ENCODE data around the gene ATP5F1E. TPM values are rescaled to one million over a fixed set of nuclear protein-coding genes. Genes with fewer than 3 reads are reported as not detected.
A peak's percentile ranks its signal among the peaks of the same experiment; 100 is the strongest.

Gene ATP5F1E
- total RNA-seq, 4 donors from 2014 or later: 7.2 to 33.0 (median 25.8) TPM

- in situ Hi-C loops (cut with MboI; ENCODE audit: low pct_ligation_motif_present in 1 of 4, low pct_unique_long_range_greater_than_20kb in 1 of 4, low sequenced_read_pairs in 3 of 4) (loop anchor here in 1 of 4 donors (25.0 kb wide), 1 partner anchor 371 kb away; the partner anchor contains the start of gene STX16), intact Hi-C loops (cut with DNase I; ENCODE audit: low total_unique reads) (loop anchor here (5.0 kb wide), 1 partner anchor 141 kb away; no protein-coding TSS in a partner anchor)
- H3K36me3 ChIP-seq: peaks cover 0 to 34% (median 17%) of the 10 kb centered on the region in 4 donors
- H3K27ac ChIP-seq: peak overlapping the region in 1 of 4 donors; percentile 90
- H3K4me3 ChIP-seq: no peak overlapping the region
- H3K27me3 ChIP-seq: no peaks in the 10 kb centered on the region
- H3K9me3 ChIP-seq: no peaks in the 10 kb centered on the region
- no peak for TF ChIP-seq POLR2A (IDR thresholded peaks at IDR 0.05)
- no peak for TF ChIP-seq CTCF (IDR thresholded peaks at IDR 0.05)
- TF ChIP-seq POLR2AphosphoS5 (IDR thresholded peaks at IDR 0.05): no peak
- no peak for TF ChIP-seq EP300 (IDR thresholded peaks at IDR 0.05; ENCODE audit: low read depth)
- DNase-seq: no peak
- WGBS, 2 donors (ENCODE audit: low coverage in 1 of 2): 77 to 83% methylated on average over 2 of the region's 2 CpGs
- peaks cover 20 to 47% (median 38%) of the 10 kb centered on the region in 4 donors for H3K4me1 ChIP-seq
These were observed 1.6 kb upstream of the ATP5F1E start for GRCh38 chr20:59033616-59034165.

DNA sequence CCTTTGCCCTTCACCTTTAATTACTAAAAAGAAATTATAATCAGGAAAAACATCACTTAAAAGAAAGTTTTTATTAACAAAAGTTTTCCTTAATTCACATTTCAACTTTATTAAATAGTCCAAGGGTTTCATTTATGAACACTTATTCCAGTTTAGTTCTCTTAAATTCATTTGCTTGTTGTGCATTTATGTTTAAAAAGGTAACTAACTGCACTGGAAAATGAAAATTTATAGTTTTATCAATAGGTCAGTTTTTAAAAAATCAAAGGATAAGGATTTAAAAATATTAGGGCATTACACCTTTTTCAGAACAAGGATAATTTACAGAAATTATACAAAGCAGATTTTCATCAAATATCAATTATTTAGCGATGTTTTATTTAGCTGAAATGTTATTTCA lies 958 bp upstream of the ATP5F1E start:
- no peak for DNase-seq
- Histone ChIP-seq H3K27ac (peak overlapping the region; percentile 90 to 98 (median 96)), H3K27me3 (no peaks in the 10 kb centered on the region), H3K9me3 (no peaks in the 10 kb centered on the region), H3K4me1 (peaks cover 23 to 48% (median 43%) of the 10 kb centered on the region in 4 donors), H3K36me3 (peaks cover 0 to 36% (median 18%) of the 10 kb centered on the region in 4 donors), H3K4me3 (peak overlapping the region in 3 of 4 donors; percentile 68 to 90 (median 70))
- WGBS, 2 donors (ENCODE audit: low coverage in 1 of 2): 98 to 100% methylated on average over 1 of the region's 1 CpG
- intact Hi-C loops (cut with DNase I; ENCODE audit: low total_unique reads): loop anchor here (5.0 kb wide), 1 partner anchor 141 kb away; no protein-coding TSS in a partner anchor
- in situ Hi-C loops (cut with MboI; ENCODE audit: low pct_ligation_motif_present in 1 of 4, low pct_unique_long_range_greater_than_20kb in 1 of 4, low sequenced_read_pairs in 3 of 4): loop anchor here in 1 of 4 donors (25.0 kb wide), 1 partner anchor 371 kb away; the partner anchor contains the start of gene STX16
- no peak for TF ChIP-seq POLR2A (IDR thresholded peaks at IDR 0.05)
- TF ChIP-seq EP300 (IDR thresholded peaks at IDR 0.05; ENCODE audit: low read depth): no peak
- no peak for TF ChIP-seq CTCF (IDR thresholded peaks at IDR 0.05)
- TF ChIP-seq POLR2AphosphoS5 (IDR thresholded peaks at IDR 0.05): no peak

DNA sequence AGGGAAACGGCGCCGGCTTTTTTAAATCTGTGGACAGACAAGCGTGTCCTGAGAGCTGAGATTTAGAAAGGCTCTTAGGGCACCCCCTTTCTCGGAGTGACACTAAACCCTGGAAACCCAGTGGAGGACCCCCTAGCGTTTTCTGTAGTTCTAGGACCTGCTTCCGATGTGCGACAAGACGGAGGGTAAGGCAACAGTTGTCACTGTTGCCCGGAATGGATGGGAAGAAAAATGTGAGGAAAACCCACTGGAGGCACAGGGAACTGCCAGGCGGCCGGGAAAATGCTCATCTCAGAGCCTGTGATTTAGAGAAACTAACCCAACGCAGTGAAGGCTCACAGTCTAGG lies 551 bp upstream of the ATP5F1E start:
- intact Hi-C loops (cut with DNase I; ENCODE audit: low total_unique reads) (loop anchor here (5.0 kb wide), 1 partner anchor 140 kb away; no protein-coding TSS in a partner anchor), in situ Hi-C loops (cut with MboI; ENCODE audit: low pct_ligation_motif_present in 1 of 4, low pct_unique_long_range_greater_than_20kb in 1 of 4, low sequenced_read_pairs in 3 of 4) (loop anchor here in 1 of 4 donors (25.0 kb wide), 1 partner anchor 370 kb away; the partner anchor contains the start of gene STX16)
- no peak for DNase-seq
- Histone ChIP-seq H3K9me3 (no peaks in the 10 kb centered on the region), H3K36me3 (peaks cover 0 to 36% (median 16%) of the 10 kb centered on the region in 4 donors), H3K4me1 (peaks cover 26 to 53% (median 44%) of the 10 kb centered on the region in 4 donors), H3K4me3 (peak overlapping the region; percentile 44 to 90 (median 69)), H3K27me3 (no peaks in the 10 kb centered on the region), H3K27ac (peak overlapping the region; percentile 90 to 98 (median 96))
- TF ChIP-seq POLR2AphosphoS5 (IDR thresholded peaks at IDR 0.05) (no peak), CTCF (IDR thresholded peaks at IDR 0.05) (peak; percentile 10 to 63 (median 35))
- WGBS, 2 donors (ENCODE audit: low coverage in 1 of 2): 4 to 6% methylated on average over 7 to 12 of the region's 13 CpGs

- 8 to 41% methylated on average over 4 to 13 of the region's 13 CpGs for WGBS, 2 donors (ENCODE audit: low coverage in 1 of 2)
- TF ChIP-seq POLR2A (IDR thresholded peaks at IDR 0.05): no peak
- no peak for TF ChIP-seq EP300 (IDR thresholded peaks at IDR 0.05; ENCODE audit: low read depth)
- TF ChIP-seq POLR2AphosphoS5 (IDR thresholded peaks at IDR 0.05): no peak
- no peak for TF ChIP-seq CTCF (IDR thresholded peaks at IDR 0.05)
- in situ Hi-C loops (cut with MboI; ENCODE audit: low pct_ligation_motif_present in 1 of 4, low pct_unique_long_range_greater_than_20kb in 1 of 4, low sequenced_read_pairs in 3 of 4): loop anchor here in 1 of 4 donors (25.0 kb wide), 1 partner anchor 369 kb away; the partner anchor contains the start of gene STX16
- H3K36me3 ChIP-seq: peaks cover 0 to 33% (median 10%) of the 10 kb centered on the region in 4 donors
- H3K27ac ChIP-seq: peak overlapping the region; percentile 90 to 98 (median 96)
- no peaks in the 10 kb centered on the region for H3K9me3 ChIP-seq
- intact Hi-C loops (cut with DNase I; ENCODE audit: low total_unique reads): loop anchor here (5.0 kb wide), 1 partner anchor 139 kb away; no protein-coding TSS in a partner anchor
- H3K4me3 ChIP-seq: peak overlapping the region; percentile 68 to 90 (median 69)
- no peak for DNase-seq
- H3K27me3 ChIP-seq: no peaks in the 10 kb centered on the region
- H3K4me1 ChIP-seq: peaks cover 26 to 57% (median 44%) of the 10 kb centered on the region in 4 donors
These were observed 542 bp downstream of the ATP5F1E start for GRCh38 chr20:59031564-59032022.

All from transverse colon (tissue), 4 donors.